GM19351 (cell line): ENCODE data around the gene RPN2.

Source experiments
- ATAC-seq: cut with Tn5 transposase; IDR thresholded peaks from one replicate; pipeline ENCODE4 v1.9.1; 2021; ENCODE audit warnings: mild to moderate bottlenecking, moderate library complexity; ENCODE audit not compliant: unreplicated experiment

RPN2 gene

DNA sequence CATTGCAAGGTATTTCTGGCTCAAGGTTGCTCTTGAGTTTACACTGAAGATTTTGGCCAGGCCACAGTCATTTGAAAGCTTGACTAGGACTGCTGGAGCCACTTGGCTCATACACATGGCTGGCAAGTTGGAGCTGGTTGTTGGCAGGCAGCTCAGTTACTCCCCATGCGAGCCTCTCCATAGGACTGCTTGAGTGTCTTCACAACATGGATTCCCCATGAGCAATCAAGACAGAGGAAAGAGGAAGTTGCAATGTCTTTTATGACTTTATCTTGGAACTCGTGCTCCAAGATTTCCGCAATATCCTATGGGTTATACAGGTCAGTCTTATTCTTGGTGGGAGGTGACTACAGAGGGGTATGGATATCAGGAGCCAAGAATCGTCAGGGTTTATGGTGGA is 109.0 kb downstream of the RPN2 start:
- no peak for ATAC-seq

DNA sequence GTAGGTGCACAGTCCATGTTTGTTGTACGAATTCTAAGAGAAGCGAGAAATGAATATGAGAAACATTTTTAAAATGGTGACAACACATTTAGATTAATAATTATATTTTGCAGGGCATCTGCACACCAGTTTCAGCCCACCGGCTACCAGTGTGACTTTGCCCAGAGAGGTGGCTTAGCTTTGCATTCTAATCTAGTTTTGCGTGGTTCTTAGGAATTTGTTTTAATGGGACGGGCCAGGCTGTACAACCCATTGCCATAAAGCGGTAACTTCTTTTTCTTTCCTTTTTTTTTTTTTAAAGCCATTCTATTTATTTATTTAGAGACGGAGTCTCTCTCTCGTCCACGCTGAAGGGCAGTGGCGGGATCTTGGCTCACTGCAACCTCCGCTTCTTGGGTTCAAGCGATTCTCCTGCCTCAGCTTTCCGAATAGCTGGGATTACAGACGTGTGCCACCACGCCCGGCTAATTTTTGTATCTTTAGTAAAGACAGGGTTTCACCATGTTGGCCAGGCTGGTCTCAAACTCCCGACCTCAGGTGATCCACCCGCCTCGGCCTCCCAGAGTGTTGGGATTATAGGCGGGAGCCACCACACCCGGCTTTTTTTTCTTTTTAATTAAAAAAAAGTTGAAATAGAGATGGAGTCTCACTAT is 111.2 kb downstream of the RPN2 start:
- no peak for ATAC-seq
